ENCODE measurements around the gene HDAC11.

GRCh38 chr3:13550791-13551360 is 70.8 kb downstream of the HDAC11 start:
- TF ChIP-seq, protein P1, sequence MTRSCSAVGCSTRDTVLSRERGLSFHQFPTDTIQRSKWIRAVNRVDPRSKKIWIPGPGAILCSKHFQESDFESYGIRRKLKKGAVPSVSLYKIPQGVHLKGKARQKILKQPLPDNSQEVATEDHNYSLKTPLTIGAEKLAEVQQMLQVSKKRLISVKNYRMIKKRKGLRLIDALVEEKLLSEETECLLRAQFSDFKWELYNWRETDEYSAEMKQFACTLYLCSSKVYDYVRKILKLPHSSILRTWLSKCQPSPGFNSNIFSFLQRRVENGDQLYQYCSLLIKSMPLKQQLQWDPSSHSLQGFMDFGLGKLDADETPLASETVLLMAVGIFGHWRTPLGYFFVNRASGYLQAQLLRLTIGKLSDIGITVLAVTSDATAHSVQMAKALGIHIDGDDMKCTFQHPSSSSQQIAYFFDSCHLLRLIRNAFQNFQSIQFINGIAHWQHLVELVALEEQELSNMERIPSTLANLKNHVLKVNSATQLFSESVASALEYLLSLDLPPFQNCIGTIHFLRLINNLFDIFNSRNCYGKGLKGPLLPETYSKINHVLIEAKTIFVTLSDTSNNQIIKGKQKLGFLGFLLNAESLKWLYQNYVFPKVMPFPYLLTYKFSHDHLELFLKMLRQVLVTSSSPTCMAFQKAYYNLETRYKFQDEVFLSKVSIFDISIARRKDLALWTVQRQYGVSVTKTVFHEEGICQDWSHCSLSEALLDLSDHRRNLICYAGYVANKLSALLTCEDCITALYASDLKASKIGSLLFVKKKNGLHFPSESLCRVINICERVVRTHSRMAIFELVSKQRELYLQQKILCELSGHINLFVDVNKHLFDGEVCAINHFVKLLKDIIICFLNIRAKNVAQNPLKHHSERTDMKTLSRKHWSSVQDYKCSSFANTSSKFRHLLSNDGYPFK (CRISPR knock-in tag; IDR thresholded peaks at IDR 0.05; ENCODE audit: borderline replicate concordance): no peak
- no peak for TF ChIP-seq POLR2AphosphoS5 (IDR thresholded peaks at IDR 0.05; ENCODE audit: low read depth, low read length)
- TF ChIP-seq KDM3A (CRISPR knock-in tag; IDR thresholded peaks at IDR 0.05; ENCODE audit: low read depth): no peak
- no peak for TF ChIP-seq RAD21 (CRISPR knock-in tag; IDR thresholded peaks at IDR 0.05)
- TF ChIP-seq, protein P2, sequence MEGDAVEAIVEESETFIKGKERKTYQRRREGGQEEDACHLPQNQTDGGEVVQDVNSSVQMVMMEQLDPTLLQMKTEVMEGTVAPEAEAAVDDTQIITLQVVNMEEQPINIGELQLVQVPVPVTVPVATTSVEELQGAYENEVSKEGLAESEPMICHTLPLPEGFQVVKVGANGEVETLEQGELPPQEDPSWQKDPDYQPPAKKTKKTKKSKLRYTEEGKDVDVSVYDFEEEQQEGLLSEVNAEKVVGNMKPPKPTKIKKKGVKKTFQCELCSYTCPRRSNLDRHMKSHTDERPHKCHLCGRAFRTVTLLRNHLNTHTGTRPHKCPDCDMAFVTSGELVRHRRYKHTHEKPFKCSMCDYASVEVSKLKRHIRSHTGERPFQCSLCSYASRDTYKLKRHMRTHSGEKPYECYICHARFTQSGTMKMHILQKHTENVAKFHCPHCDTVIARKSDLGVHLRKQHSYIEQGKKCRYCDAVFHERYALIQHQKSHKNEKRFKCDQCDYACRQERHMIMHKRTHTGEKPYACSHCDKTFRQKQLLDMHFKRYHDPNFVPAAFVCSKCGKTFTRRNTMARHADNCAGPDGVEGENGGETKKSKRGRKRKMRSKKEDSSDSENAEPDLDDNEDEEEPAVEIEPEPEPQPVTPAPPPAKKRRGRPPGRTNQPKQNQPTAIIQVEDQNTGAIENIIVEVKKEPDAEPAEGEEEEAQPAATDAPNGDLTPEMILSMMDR (CRISPR knock-in tag; IDR thresholded peaks at IDR 0.05): no peak
- no peak for TF ChIP-seq FOXO4 (CRISPR knock-in tag; conservative IDR thresholded peaks at IDR 0.05)
- TF ChIP-seq YY1 (IDR thresholded peaks at IDR 0.05; ENCODE audit: insufficient read depth, insufficient replicate concordance, low read depth, low read length): no peak
- no peak for TF ChIP-seq RFXAP (CRISPR knock-in tag; IDR thresholded peaks at IDR 0.05; ENCODE audit: borderline replicate concordance)
- no peak for TF ChIP-seq MYC (CRISPR knock-in tag; IDR thresholded peaks at IDR 0.05; ENCODE audit: borderline replicate concordance)
- no peak for TF ChIP-seq GABPB1 (CRISPR knock-in tag; IDR thresholded peaks at IDR 0.05)
- TF ChIP-seq, protein P3, sequence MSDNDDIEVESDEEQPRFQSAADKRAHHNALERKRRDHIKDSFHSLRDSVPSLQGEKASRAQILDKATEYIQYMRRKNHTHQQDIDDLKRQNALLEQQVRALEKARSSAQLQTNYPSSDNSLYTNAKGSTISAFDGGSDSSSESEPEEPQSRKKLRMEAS (IDR thresholded peaks at IDR 0.05): no peak
- no peak for TF ChIP-seq IRF1 (CRISPR knock-in tag; IDR thresholded peaks at IDR 0.05; ENCODE audit: low read depth)
- TF ChIP-seq IRF9 (CRISPR knock-in tag; IDR thresholded peaks at IDR 0.05; ENCODE audit: borderline replicate concordance): no peak

Measured in HepG2 (cell line).